ENCODE results near the gene TFDP1. TPM values are rescaled to one million over a fixed set of nuclear protein-coding genes. Genes with fewer than 3 reads are reported as not detected.

Gene TFDP1, protein sequence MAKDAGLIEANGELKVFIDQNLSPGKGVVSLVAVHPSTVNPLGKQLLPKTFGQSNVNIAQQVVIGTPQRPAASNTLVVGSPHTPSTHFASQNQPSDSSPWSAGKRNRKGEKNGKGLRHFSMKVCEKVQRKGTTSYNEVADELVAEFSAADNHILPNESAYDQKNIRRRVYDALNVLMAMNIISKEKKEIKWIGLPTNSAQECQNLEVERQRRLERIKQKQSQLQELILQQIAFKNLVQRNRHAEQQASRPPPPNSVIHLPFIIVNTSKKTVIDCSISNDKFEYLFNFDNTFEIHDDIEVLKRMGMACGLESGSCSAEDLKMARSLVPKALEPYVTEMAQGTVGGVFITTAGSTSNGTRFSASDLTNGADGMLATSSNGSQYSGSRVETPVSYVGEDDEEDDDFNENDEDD
- total RNA-seq, result 100 to 1,000 TPM in 1 of 4 donors, 10 to 100 TPM in 3; 24.3 to 164 (median 49.1) TPM

GRCh38 chr13:113584205-113584869 is at the start of gene TFDP1:
Gene TFDP1, plus strand, starts transcription at chr13:113584753. Its CDS starts 1,085 bp downstream, at chr13:113585838.
- DNase-seq, result peak; percentile 79
- peak within 1 kb of the TSS; percentile 47 to 79 (median 70) for H3K4me3 ChIP-seq
- H3K27ac ChIP-seq, result peak within 1 kb of the TSS in 3 of 4 donors; percentile 53 to 74 (median 60)
- no peak for TF ChIP-seq EP300 (IDR thresholded peaks at IDR 0.05; ENCODE audit: low read depth)
- TF ChIP-seq, protein P1, sequence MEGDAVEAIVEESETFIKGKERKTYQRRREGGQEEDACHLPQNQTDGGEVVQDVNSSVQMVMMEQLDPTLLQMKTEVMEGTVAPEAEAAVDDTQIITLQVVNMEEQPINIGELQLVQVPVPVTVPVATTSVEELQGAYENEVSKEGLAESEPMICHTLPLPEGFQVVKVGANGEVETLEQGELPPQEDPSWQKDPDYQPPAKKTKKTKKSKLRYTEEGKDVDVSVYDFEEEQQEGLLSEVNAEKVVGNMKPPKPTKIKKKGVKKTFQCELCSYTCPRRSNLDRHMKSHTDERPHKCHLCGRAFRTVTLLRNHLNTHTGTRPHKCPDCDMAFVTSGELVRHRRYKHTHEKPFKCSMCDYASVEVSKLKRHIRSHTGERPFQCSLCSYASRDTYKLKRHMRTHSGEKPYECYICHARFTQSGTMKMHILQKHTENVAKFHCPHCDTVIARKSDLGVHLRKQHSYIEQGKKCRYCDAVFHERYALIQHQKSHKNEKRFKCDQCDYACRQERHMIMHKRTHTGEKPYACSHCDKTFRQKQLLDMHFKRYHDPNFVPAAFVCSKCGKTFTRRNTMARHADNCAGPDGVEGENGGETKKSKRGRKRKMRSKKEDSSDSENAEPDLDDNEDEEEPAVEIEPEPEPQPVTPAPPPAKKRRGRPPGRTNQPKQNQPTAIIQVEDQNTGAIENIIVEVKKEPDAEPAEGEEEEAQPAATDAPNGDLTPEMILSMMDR (IDR thresholded peaks at IDR 0.05), result no peak
- TF ChIP-seq POLR2A (IDR thresholded peaks at IDR 0.05), result no peak
- TF ChIP-seq POLR2AphosphoS5 (IDR thresholded peaks at IDR 0.05), result no peak
- WGBS, 2 donors (ENCODE audit: low coverage in 1 of 2), result 2% methylated on average over 89 of the region's 92 CpGs; no CpG with 5 or more reads in 1 of the 2 donors
- intact Hi-C loops (cut with DNase I; ENCODE audit: low total_unique reads) (no loop called here), in situ Hi-C loops (cut with MboI; ENCODE audit: low pct_ligation_motif_present in 1 of 4, low pct_unique_long_range_greater_than_20kb in 1 of 4, low sequenced_read_pairs in 3 of 4) (no loop called here)
- peaks cover 0 to 17% (median 13%) of the 10 kb centered on the region in 4 donors for H3K4me1 ChIP-seq
- no peaks in the 10 kb centered on the region for H3K9me3 ChIP-seq
- H3K36me3 ChIP-seq, result no peaks in the 10 kb centered on the region
- H3K27me3 ChIP-seq, result no peaks in the 10 kb centered on the region

DNA sequence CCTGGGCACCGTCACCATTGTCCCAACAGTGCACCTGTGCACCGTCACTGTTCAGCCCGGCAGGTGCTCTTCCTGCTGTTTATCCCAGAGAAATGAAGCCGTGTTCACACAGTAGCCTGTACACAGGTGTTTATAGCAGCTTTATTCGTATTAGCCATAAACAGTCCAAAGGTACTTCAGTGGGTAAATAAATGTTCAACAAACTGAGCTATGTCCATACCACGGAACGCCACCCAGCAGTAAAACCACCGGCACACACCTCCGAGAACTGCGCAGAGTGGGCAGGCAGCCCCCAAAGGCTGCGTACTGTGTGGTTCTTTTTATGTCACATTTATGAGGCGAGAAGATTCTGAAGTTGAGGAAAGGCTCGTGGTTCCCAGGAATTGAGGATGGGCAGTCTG is 49.2 kb upstream of the TFDP1 start:
- no peak overlapping the region for H3K4me3 ChIP-seq
- WGBS, 2 donors (ENCODE audit: low coverage in 1 of 2), result 42 to 56% methylated on average over 2 to 13 of the region's 13 CpGs
- TF ChIP-seq POLR2AphosphoS5 (IDR thresholded peaks at IDR 0.05), result peak; percentile 29 to 51 (median 35)
- no peak for TF ChIP-seq EP300 (IDR thresholded peaks at IDR 0.05; ENCODE audit: low read depth)
- peak overlapping the region in 3 of 4 donors; percentile 39 to 67 (median 53) for H3K27ac ChIP-seq
- peak; percentile 52 for DNase-seq
- no peaks in the 10 kb centered on the region for H3K36me3 ChIP-seq
- H3K9me3 ChIP-seq, result no peaks in the 10 kb centered on the region
- no peaks in the 10 kb centered on the region for H3K27me3 ChIP-seq
- in situ Hi-C loops (cut with MboI; ENCODE audit: low pct_ligation_motif_present in 1 of 4, low pct_unique_long_range_greater_than_20kb in 1 of 4, low sequenced_read_pairs in 3 of 4) (no loop called here), intact Hi-C loops (cut with DNase I; ENCODE audit: low total_unique reads) (no loop called here)
- peaks cover 0 to 10% (median 5%) of the 10 kb centered on the region in 4 donors for H3K4me1 ChIP-seq

GRCh38 chr13:113536461-113537110 is 48.0 kb upstream of the TFDP1 start:
- intact Hi-C loops (cut with DNase I; ENCODE audit: low total_unique reads) (no loop called here), in situ Hi-C loops (cut with MboI; ENCODE audit: low pct_ligation_motif_present in 1 of 4, low pct_unique_long_range_greater_than_20kb in 1 of 4, low sequenced_read_pairs in 3 of 4) (no loop called here)
- Histone ChIP-seq H3K27ac (no peak overlapping the region), H3K36me3 (no peaks in the 10 kb centered on the region), H3K9me3 (no peaks in the 10 kb centered on the region), H3K4me1 (peaks cover 0 to 10% (median 5%) of the 10 kb centered on the region in 4 donors), H3K4me3 (no peak overlapping the region), H3K27me3 (no peaks in the 10 kb centered on the region)
- DNase-seq, result no peak
- TF ChIP-seq EP300 (IDR thresholded peaks at IDR 0.05; ENCODE audit: low read depth), result no peak
- TF ChIP-seq, protein P1 (IDR thresholded peaks at IDR 0.05), result no peak
- TF ChIP-seq POLR2AphosphoS5 (IDR thresholded peaks at IDR 0.05), result no peak
- TF ChIP-seq POLR2A (IDR thresholded peaks at IDR 0.05), result no peak
- WGBS, 2 donors (ENCODE audit: low coverage in 1 of 2), result 72 to 92% methylated on average over 3 to 18 of the region's 18 CpGs

- Histone ChIP-seq H3K9me3 (no peaks in the 10 kb centered on the region), H3K4me1 (peaks cover 0 to 10% (median 5%) of the 10 kb centered on the region in 4 donors), H3K4me3 (no peak overlapping the region), H3K27me3 (no peaks in the 10 kb centered on the region), H3K27ac (no peak overlapping the region), H3K36me3 (no peaks in the 10 kb centered on the region)
- intact Hi-C loops (cut with DNase I; ENCODE audit: low total_unique reads) (no loop called here), in situ Hi-C loops (cut with MboI; ENCODE audit: low pct_ligation_motif_present in 1 of 4, low pct_unique_long_range_greater_than_20kb in 1 of 4, low sequenced_read_pairs in 3 of 4) (no loop called here)
- WGBS, 2 donors (ENCODE audit: low coverage in 1 of 2), result 92 to 94% methylated on average over 18 to 19 of the region's 19 CpGs
- TF ChIP-seq, protein P1 (IDR thresholded peaks at IDR 0.05), result no peak
- no peak for TF ChIP-seq POLR2AphosphoS5 (IDR thresholded peaks at IDR 0.05)
- TF ChIP-seq POLR2A (IDR thresholded peaks at IDR 0.05), result no peak
- no peak for TF ChIP-seq EP300 (IDR thresholded peaks at IDR 0.05; ENCODE audit: low read depth)
- no peak for DNase-seq
Measured at GRCh38 chr13:113537205-113537604, 47.3 kb upstream of the TFDP1 start.

All from transverse colon (tissue), 4 donors.